DMS 273 treated with DMSO at 0.1 percent for 48 hours (cell line): ENCODE measurements around the gene GJC2.
A peak's percentile ranks its signal among the peaks of the same experiment; 100 is the strongest.
"Not testable (repeated sequence)": the region's sequence is repeated elsewhere in the genome, so short reads cannot be mapped to it uniquely, and the experiment has no call there.

Experiments
- DNase-seq: peaks from one replicate; lab custom pipeline; 2025; lab: John Stamatoyannopoulos, UW

The GJC2 gene

GRCh38 chr1:228149406-228150119 is at the start of gene GJC2:
GJC2 (plus strand) TSS chr1:228149930; CDS start chr1:228157759, 7,829 bp downstream.
- no peak for DNase-seq

GRCh38 chr1:228100822-228101613 is 48.7 kb upstream of the GJC2 start:
- no peak for DNase-seq

GRCh38 chr1:228101614-228101993 is 48.1 kb upstream of the GJC2 start:
- DNase-seq = no peak

GRCh38 chr1:228101994-228102790 is 47.5 kb upstream of the GJC2 start:
- DNase-seq = no peak

- peak; percentile 70 for DNase-seq
These were observed 46.7 kb upstream of the GJC2 start, which contains the start of gene C1orf35 for GRCh38 chr1:228102791-228103620. C1orf35 (minus strand) TSS chr1:228103325; CDS start chr1:228103227, 98 bp downstream.

- DNase-seq = no peak
These were observed 45.0 kb upstream of the GJC2 start for GRCh38 chr1:228104526-228105269.

GRCh38 chr1:228105270-228105995 is 44.3 kb upstream of the GJC2 start:
- DNase-seq = no peak

GRCh38 chr1:228105996-228106799 is 43.5 kb upstream of the GJC2 start:
- no peak for DNase-seq

GRCh38 chr1:228106800-228107054 is 43.0 kb upstream of the GJC2 start:
- no peak for DNase-seq

- DNase-seq = no peak
These were observed 42.1 kb upstream of the GJC2 start for GRCh38 chr1:228107636-228108035.

- DNase-seq = no peak
These were observed 41.6 kb upstream of the GJC2 start for GRCh38 chr1:228108055-228108690.

- DNase-seq = no peak
These were observed 41.0 kb upstream of the GJC2 start for GRCh38 chr1:228108742-228109072.

- DNase-seq = peak; percentile 85
These were observed 40.4 kb upstream of the GJC2 start, which contains the start of gene MRPL55 for GRCh38 chr1:228109073-228109961. MRPL55 (minus strand) TSS chr1:228109299; CDS start chr1:228108260, 1,039 bp downstream.

GRCh38 chr1:228109962-228110488 is 39.7 kb upstream of the GJC2 start:
- no peak for DNase-seq

- DNase-seq = no peak
These were observed 39.2 kb upstream of the GJC2 start for GRCh38 chr1:228110556-228110955.

- not testable (repeated sequence) for DNase-seq
These were observed 38.4 kb upstream of the GJC2 start for GRCh38 chr1:228111315-228111714.

- no peak for DNase-seq
These were observed 37.6 kb upstream of the GJC2 start for GRCh38 chr1:228112167-228112566.

GRCh38 chr1:228112617-228113016 is 37.1 kb upstream of the GJC2 start:
- no peak for DNase-seq
